ENCODE data around the gene HKDC1.

Gene HKDC1

DNA sequence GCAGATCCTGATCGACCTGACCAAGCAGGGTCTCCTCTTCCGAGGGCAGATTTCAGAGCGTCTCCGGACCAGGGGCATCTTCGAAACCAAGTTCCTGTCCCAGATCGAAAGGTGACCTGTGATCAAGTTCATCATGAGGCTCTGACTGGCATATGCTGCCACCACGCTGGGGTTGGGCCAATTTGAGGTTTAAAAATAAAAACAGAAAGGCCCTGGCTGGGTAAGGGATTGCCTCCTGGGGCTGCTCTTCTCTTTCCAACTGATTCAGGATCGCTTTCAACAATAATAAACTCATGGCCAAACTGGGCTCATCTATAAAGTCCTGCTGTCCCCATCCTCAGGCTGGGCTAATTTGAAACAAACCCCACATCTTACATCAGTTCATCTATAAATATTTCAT is 41.1 kb downstream of the HKDC1 start:
- no peak overlapping the region for H3K4me3 ChIP-seq (replicated peaks; ENCODE audit: low read depth, low read length)
- no peak for DNase-seq (ENCODE audit: extremely low read depth, low read depth)
- TF ChIP-seq, protein P1, sequence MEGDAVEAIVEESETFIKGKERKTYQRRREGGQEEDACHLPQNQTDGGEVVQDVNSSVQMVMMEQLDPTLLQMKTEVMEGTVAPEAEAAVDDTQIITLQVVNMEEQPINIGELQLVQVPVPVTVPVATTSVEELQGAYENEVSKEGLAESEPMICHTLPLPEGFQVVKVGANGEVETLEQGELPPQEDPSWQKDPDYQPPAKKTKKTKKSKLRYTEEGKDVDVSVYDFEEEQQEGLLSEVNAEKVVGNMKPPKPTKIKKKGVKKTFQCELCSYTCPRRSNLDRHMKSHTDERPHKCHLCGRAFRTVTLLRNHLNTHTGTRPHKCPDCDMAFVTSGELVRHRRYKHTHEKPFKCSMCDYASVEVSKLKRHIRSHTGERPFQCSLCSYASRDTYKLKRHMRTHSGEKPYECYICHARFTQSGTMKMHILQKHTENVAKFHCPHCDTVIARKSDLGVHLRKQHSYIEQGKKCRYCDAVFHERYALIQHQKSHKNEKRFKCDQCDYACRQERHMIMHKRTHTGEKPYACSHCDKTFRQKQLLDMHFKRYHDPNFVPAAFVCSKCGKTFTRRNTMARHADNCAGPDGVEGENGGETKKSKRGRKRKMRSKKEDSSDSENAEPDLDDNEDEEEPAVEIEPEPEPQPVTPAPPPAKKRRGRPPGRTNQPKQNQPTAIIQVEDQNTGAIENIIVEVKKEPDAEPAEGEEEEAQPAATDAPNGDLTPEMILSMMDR (IDR thresholded peaks at IDR 0.05; ENCODE audit: low read depth, low read length, missing control alignments) = no peak

DNA sequence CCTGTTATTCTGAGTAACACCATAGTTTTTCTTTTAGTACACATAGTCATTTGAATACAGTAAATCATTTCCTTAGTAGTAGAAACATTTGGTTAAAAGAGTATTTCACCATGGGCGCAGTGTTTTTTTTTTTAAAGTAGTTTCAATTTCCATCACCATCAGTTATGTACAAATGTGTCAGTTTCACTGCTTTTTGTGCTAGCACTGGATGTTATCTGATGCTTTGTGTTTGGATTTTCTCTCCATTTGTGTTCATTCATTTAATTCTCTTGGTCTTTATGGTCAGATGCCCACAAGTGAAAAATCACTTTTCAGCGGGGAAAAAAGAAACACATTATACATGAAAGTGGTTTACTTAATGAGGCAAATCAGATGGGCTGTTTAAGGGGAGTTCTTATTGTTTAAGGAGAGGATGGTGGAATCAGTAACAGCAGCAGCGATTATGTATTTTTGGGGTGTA is 42.2 kb downstream of the HKDC1 start:
- no peak for DNase-seq (ENCODE audit: extremely low read depth, low read depth)
- TF ChIP-seq, protein P1 (IDR thresholded peaks at IDR 0.05; ENCODE audit: low read depth, low read length, missing control alignments) = no peak
- H3K4me3 ChIP-seq (replicated peaks; ENCODE audit: low read depth, low read length) = no peak overlapping the region

DNA sequence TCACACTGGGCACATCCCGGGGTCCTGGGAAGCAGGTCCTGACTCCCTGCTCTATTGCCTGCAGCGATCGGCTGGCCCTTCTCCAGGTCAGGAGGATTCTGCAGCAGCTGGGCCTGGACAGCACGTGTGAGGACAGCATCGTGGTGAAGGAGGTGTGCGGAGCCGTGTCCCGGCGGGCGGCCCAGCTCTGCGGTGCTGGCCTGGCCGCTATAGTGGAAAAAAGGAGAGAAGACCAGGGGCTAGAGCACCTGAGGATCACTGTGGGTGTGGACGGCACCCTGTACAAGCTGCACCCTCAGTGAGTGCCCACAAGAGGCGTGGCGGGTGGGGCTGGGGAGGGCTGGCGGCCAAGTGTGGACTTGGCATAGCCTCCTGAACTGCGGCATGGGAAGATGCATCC is 45.4 kb downstream of the HKDC1 start:
- TF ChIP-seq, protein P1 (IDR thresholded peaks at IDR 0.05; ENCODE audit: low read depth, low read length, missing control alignments) = no peak
- H3K4me3 ChIP-seq (replicated peaks; ENCODE audit: low read depth, low read length) = no peak overlapping the region
- no peak for DNase-seq (ENCODE audit: extremely low read depth, low read depth)

DNA sequence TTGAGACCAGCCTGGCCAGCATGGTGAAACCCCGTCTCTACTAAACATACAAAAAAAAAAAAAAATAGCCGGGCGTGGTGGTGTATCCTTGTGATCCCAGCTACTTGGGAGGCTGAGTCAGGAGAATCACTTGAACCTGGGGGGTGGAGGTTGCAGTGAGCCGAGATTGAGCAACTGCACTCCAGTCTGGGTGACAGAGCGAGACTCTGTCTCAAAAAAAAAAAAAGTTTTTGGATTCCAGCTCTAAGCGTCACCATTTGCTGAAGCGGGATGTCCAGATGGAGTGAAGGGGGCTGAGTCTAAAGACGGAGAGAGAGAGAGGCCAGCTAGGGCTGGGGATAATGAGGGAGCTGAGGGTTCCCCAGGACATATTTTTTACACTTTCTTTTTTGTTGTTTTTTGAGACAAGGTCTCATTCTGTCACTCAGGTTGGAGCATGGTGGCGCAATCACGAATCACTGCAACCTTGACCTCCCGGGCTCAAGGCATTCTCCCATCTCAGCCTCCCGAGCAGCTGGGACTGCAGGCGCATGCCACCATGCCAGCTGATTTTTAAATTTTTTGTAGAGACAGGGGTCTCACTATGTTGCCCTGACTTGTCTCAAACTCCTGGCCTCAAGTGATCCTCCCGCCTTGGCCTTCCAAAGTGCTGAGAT is 48.8 kb downstream of the HKDC1 start:
- TF ChIP-seq, protein P1 (IDR thresholded peaks at IDR 0.05; ENCODE audit: low read depth, low read length, missing control alignments) = no peak
- no peak for DNase-seq (ENCODE audit: extremely low read depth, low read depth)
- H3K4me3 ChIP-seq (replicated peaks; ENCODE audit: low read depth, low read length) = no peak overlapping the region

GRCh38 chr10:69269761-69270160 is 49.6 kb downstream of the HKDC1 start:
- TF ChIP-seq, protein P1 (IDR thresholded peaks at IDR 0.05; ENCODE audit: low read depth, low read length, missing control alignments) = no peak
- no peak for DNase-seq (ENCODE audit: extremely low read depth, low read depth)

DNA sequence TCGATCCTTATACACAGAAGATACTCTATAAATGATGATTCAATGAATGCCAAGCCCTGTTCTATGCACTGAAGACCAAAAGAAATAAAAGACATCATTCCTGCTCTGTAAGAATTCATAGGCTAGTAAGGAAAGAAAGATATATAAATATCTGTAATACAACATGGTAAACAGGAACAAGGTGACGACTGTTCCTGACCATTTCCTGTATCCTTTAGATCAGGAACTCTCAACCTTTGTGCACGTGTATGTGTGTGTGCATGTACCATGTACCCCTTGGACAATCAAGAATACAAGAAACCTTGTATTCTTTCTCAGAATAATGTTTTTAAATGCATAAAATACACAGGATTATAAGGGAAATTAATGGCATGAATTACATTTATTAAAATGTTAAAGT is 50.9 kb downstream of the HKDC1 start:
- no peak overlapping the region for H3K4me3 ChIP-seq (replicated peaks; ENCODE audit: low read depth, low read length)
- TF ChIP-seq, protein P1 (IDR thresholded peaks at IDR 0.05; ENCODE audit: low read depth, low read length, missing control alignments) = no peak
- DNase-seq (ENCODE audit: extremely low read depth, low read depth) = no peak

More at GRCh38 chr10:69269761-69270160, 49.6 kb downstream of the HKDC1 start:
- H3K4me3 ChIP-seq (replicated peaks; ENCODE audit: low read depth, low read length) = no peak overlapping the region

GRCh38 chr10:69272624-69273023 is 52.5 kb downstream of the HKDC1 start:
- H3K4me3 ChIP-seq (replicated peaks; ENCODE audit: low read depth, low read length) = no peak overlapping the region
- TF ChIP-seq, protein P1 (IDR thresholded peaks at IDR 0.05; ENCODE audit: low read depth, low read length, missing control alignments) = no peak
- DNase-seq (ENCODE audit: extremely low read depth, low read depth) = no peak

Measured in HFF-Myc (cell line).